GM21515 (cell line): ENCODE measurements around the gene TM9SF3.

Experiments used
- ATAC-seq: cut with Tn5 transposase; IDR thresholded peaks from one replicate; pipeline ENCODE4 v1.9.1; 2021; ENCODE audit not compliant: unreplicated experiment

TM9SF3 gene

GRCh38 chr10:96473866-96474265 lies 112.9 kb downstream of the TM9SF3 start:
- no peak for ATAC-seq

- ATAC-seq = no peak
These were observed 116.6 kb downstream of the TM9SF3 start for GRCh38 chr10:96470116-96470743.

DNA sequence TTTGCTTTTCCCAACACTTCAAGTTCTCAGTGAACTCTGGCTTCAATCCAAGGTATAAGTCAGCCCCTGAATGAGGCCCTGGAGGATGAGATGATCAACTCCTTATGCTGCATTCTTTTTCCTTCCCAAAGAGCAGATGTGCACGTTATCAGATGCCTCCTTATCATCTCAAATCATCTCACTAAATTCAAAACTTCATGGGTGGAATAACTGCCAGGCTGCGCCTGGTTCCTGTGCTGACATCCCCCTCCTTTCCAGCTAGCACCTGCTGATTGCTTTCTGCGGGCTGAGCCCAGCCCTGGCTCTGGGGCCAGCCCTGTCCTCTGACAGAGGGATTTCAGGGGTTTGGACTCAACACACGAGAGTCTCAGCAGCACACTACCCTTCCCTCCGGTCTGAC lies 118.0 kb downstream of the TM9SF3 start:
- no peak for ATAC-seq
